HuH-7.5 (cell line): ENCODE measurements around the gene MIA.
A peak's percentile ranks its signal among the peaks of the same experiment; 100 is the strongest.
"Not testable (repeated sequence)": the region's sequence is repeated elsewhere in the genome, so short reads cannot be mapped to it uniquely, and the experiment has no call there.

Experiments used
- DNase-seq: peaks from one replicate; pipeline ENCODE4 v3.0.0; 2011; ENCODE audit warnings: low spot score

MIA gene

GRCh38 chr19:40750874-40751537, 24.3 kb upstream of the MIA start, which contains the start of gene SNRPA:
SNRPA (plus strand) TSS chr19:40751203; CDS start chr19:40751409, 206 bp downstream.
- peak; percentile 92 for DNase-seq

GRCh38 chr19:40752257-40752781, 23.0 kb upstream of the MIA start:
- no peak for DNase-seq

GRCh38 chr19:40754611-40755247, 20.6 kb upstream of the MIA start:
- peak; percentile 46 for DNase-seq

GRCh38 chr19:40755248-40755624, 20.1 kb upstream of the MIA start:
- DNase-seq = no peak

- no peak for DNase-seq
These were observed 19.5 kb upstream of the MIA start for GRCh38 chr19:40755791-40756190.

GRCh38 chr19:40756502-40757110, 18.7 kb upstream of the MIA start:
- no peak for DNase-seq

GRCh38 chr19:40758491-40758890, 16.8 kb upstream of the MIA start:
- no peak for DNase-seq

- DNase-seq = no peak
These were observed 16.0 kb upstream of the MIA start for GRCh38 chr19:40759352-40759751.

- DNase-seq = no peak
These were observed 12.4 kb upstream of the MIA start for GRCh38 chr19:40762754-40763470.

- DNase-seq = no peak
These were observed 11.8 kb upstream of the MIA start for GRCh38 chr19:40763526-40763925.

GRCh38 chr19:40763963-40764362, 11.4 kb upstream of the MIA start:
- DNase-seq = no peak

GRCh38 chr19:40766385-40766784, 8.9 kb upstream of the MIA start:
- not testable (repeated sequence) for DNase-seq

GRCh38 chr19:40768869-40769268, 6.5 kb upstream of the MIA start:
- DNase-seq = no peak

GRCh38 chr19:40771101-40771862, 4.0 kb upstream of the MIA start:
- DNase-seq = not testable (repeated sequence)

- no peak for DNase-seq
These were observed 306 bp downstream of the MIA start for GRCh38 chr19:40775632-40776022.

- no peak for DNase-seq
These were observed 1.0 kb downstream of the MIA start for GRCh38 chr19:40776364-40776763.

GRCh38 chr19:40776932-40777644, 1.8 kb downstream of the MIA start:
- DNase-seq = peak; percentile 81

- DNase-seq = no peak
These were observed 2.3 kb downstream of the MIA start for GRCh38 chr19:40777645-40777936.

- DNase-seq = peak; percentile 93
These were observed 2.8 kb downstream of the MIA start, which contains the start of gene RAB4B for GRCh38 chr19:40777937-40778705. RAB4B (plus strand) TSS chr19:40778247; CDS start chr19:40778376, 129 bp downstream.

GRCh38 chr19:40778706-40779284, 3.5 kb downstream of the MIA start:
- DNase-seq = peak; percentile 87
